ENCODE data around the gene UBN1.

The UBN1 gene, protein sequence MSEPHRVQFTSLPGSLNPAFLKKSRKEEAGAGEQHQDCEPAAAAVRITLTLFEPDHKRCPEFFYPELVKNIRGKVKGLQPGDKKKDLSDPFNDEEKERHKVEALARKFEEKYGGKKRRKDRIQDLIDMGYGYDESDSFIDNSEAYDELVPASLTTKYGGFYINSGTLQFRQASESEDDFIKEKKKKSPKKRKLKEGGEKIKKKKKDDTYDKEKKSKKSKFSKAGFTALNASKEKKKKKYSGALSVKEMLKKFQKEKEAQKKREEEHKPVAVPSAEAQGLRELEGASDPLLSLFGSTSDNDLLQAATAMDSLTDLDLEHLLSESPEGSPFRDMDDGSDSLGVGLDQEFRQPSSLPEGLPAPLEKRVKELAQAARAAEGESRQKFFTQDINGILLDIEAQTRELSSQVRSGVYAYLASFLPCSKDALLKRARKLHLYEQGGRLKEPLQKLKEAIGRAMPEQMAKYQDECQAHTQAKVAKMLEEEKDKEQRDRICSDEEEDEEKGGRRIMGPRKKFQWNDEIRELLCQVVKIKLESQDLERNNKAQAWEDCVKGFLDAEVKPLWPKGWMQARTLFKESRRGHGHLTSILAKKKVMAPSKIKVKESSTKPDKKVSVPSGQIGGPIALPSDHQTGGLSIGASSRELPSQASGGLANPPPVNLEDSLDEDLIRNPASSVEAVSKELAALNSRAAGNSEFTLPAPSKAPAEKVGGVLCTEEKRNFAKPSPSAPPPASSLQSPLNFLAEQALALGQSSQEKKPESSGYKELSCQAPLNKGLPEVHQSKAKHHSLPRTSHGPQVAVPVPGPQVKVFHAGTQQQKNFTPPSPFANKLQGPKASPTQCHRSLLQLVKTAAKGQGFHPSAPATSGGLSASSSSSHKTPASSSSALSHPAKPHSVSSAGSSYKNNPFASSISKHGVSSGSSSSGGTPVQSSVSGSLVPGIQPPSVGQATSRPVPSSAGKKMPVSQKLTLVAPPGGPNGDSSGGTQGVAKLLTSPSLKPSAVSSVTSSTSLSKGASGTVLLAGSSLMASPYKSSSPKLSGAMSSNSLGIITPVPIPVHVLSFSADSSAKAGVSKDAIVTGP (N-terminal part only)
- total RNA-seq: 100 to 148 reads per million in 2 experiments

DNA sequence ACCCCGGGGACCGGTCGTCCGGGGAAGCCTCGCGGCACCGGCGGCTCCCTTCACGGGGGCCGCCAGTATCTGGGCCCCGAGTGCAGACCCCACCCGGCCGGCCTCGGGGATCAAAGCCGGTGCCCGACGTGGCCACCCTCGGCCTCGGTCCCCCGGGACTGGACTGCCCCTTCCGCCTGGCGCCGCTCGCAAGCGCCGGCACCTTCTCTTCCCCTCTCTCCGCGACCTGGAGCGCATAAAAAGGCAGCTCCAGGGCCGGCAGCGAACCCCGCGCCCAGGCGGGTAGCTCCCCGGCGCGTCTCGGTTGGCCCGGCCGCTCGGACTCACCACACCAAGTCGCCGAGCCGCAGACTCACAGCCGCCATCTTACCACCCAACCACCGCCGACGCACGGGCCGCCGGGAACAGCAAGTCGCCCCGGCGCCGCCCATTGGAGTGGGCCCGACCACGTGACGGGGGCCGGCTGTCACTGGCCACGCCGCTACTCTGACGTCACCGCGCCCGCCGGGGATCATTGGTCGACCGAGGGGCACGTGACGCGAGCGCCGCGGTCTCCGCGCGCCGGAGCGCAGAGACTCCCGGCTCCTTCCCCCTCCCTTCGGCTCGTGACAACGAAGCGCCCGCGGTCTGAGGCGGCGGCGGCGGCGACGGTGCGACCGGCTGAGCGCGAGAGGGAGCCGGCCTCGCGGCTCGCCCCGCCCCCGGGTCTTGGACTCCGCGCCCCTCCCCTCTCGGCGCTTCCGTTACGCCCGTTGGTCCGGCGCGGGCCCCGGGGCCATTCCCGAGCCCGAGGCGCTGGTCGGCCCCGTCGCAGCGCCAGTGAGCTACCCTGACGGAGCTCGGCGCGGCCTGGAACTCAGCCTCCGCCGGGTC lies at the start of gene UBN1, which contains the start of gene GLYR1:
TSS of gene UBN1 (plus strand) at position 581 of the 873 bp plus-strand sequence. CDS start 5,437 bp downstream, outside the sequence.
TSS of gene GLYR1 (minus strand) at position 388 of the 873 bp plus-strand sequence. CDS start at position 365, 23 bp downstream.
- peak; percentile 99 for DNase-seq (ENCODE audit: low read depth)

DNA sequence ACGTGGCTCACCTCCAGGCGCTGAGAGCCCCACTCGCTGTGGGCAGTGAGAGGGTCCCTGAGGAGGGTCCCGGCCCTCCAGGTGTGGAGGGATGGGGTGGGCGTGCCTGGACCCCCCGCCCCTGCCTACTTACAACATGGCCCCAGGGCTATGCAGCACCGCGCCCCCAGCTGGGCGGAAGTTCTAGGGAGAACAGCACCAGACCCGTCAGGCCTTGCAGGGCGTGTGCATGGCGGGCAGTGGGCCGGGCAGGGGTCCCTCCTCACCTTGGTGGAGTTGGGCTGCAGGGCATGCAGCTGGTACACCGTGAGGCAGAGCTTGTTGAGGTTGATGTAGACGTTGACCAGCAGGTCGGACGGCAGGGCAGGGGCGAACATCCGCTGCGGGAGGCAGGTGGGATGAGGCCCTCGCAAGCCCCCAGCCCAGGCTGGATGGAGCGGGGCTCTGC lies 49.5 kb upstream of the UBN1 start:
- DNase-seq (ENCODE audit: low read depth): no peak

DNA sequence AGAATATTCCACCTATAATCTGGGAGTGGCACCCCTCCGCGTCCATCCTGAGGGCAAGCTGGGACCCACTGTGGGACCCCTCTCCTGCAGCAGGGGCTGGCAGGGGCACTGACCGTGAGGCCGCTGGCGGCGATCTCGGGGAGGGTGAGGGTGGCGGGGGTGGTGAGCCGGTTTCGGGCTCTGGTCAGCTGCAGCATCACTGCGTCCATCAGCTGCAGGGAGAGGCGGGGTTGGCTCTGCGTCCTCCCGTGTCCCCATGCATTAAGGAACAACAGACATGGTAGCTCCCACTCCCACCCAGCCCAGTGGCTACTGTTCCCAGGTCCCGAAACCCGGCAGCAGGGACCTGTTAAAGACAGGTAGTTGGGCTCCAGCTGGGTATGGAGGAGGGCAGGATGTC lies 48.8 kb upstream of the UBN1 start:
- DNase-seq (ENCODE audit: low read depth): no peak

DNA sequence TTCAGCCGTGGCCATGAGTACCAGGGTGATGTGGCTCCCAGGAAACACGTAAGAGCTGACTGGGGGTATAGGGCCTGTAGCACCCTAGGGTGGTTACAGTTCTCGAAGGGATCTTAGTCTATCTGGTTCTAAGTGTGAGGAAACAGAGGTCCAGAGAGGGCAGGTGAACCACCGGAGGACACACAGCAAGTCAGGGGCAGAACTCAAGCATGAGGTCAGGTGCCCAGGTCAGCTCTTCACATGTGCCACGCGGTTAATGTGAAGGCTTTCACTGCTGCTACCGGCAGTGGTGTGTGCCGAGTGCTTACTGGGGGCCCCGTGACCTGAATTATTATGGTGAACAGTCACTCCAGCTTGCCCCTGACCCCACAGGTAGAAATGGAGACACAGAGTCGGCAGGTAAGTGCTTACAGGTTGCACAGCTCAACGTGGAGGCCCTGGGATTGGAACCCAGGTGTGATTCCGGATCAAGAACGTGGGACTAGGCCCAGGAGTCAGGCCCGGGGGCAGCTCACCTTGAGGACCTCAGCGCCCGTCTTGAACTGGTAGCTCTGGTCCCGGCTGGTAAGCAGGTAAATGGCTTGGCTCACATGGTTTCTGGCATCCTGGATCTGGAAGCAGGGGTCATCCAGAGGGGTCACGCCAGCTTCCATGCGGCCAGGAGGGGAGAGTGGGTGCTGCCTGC lies 48.0 kb upstream of the UBN1 start:
- DNase-seq (ENCODE audit: low read depth): no peak

DNA sequence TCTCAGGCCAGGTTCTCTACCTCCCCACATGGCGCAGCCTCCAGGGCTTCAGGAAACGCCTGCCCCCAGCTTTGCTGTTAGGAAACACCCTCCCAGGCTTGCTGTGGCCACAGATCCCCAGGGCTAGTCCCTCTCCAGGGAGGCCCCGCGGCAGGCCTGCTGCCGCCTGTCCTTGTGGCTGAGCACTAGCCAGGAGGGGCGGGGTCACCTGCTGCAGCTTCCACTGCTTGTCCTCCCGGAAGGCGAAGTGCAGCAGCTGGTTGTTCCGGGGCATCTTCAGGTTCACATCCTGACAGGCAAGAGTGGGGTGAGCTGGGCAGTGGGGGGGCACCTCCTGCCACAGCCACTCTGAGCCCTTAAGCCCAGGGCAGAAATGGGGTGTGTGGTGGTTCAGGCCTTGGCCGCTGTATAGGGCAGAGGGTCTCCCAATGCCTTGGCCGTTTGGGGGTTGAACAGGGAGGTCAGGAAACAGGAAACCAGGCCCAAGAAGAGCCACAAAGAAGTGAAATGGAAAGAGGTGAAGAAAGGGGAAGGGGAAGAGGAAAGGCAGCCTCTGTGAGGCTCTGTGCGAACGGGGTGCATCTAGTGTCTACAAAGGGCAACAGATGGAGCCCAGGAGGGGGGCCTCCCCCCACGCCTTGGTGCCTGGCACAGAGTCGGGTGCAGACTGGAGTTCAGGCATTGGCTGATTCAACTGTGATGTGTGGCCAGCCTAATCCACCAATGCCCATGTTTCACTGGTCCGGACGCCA lies 46.8 kb upstream of the UBN1 start:
- no peak for DNase-seq (ENCODE audit: low read depth)

DNA sequence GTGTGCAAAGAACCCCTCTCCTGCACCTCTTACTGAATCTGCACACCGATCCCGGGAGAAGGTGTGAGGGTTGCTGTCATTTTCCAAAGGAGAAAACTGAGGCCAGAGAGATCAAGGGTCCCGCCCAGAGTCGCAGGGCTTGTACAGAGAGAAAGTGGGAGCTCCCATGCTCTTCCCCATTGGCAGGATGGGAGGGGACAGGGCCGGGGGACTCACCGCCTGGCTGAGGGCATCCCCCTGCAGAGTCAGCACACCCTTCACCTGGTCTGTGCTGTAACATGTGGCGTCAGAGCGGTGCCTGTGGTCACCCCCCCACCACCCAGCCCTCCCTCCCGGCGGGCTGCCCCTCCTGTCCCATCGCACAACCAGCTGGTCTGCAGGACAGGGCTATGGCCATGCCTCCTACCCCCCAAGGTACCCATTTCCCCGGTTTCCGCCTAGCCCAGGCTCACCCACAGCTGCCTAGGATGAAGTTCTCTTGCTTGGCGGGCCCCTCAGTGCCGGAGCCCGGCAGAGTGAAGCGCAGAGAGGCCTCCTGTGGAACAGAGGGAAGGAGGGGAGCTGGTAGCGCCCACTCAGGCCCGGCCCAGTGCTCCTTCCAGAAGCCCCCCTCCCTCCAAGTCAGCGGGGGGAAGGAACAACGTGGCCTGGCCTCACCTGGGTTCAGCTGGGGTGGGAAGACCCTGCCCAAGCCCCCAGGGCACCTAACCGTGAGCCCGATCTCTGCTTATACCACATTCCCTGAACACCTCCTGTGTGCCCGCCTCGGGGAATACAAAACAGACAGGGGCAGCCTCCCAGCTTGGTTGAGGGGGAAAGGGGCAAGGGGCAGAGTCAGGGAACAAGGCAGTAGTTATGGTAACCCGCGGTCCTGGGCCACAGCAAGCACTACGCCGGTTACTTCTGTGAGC lies 46.0 kb upstream of the UBN1 start:
- DNase-seq (ENCODE audit: low read depth): no peak

DNA sequence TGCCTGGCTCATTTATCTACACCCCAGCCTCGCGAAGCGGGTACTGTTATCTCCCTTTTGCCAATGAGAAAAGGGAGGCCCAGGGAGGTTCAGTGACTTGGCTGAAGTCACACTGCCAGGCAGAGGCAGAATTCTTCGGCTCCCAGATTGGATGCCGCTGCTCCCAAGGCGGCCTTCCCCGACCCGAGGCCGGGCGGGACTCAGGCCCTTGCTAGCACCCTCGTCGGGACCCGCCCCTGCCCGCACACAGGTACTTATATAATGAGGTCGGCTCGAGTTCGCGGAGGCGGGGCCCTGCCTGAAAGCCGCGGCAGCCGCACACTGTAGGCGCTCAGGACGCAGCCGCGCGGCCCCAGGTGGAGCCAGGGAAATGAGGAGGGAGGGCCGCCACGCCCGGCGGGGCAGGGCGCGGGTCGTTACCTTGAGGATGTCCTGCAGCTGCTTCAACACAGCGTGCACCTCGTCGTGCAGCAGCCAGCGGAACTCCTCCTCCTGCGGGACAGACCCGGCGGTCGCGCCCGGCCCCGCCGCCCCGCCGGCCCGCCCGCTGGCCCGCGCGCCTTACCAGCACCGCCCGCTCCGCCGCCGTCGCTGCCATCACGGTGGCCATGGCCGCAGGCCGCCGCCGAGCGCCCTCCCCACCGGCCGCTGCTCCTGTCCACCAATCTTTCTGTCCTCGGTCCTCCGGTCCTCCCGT lies 45.2 kb upstream of the UBN1 start, which contains the start of gene ROGDI:
TSS of gene ROGDI (minus strand) at position 672 of the 697 bp plus-strand sequence. CDS start at position 610, 62 bp downstream.
- peak; percentile 77 for DNase-seq (ENCODE audit: low read depth)

DNA sequence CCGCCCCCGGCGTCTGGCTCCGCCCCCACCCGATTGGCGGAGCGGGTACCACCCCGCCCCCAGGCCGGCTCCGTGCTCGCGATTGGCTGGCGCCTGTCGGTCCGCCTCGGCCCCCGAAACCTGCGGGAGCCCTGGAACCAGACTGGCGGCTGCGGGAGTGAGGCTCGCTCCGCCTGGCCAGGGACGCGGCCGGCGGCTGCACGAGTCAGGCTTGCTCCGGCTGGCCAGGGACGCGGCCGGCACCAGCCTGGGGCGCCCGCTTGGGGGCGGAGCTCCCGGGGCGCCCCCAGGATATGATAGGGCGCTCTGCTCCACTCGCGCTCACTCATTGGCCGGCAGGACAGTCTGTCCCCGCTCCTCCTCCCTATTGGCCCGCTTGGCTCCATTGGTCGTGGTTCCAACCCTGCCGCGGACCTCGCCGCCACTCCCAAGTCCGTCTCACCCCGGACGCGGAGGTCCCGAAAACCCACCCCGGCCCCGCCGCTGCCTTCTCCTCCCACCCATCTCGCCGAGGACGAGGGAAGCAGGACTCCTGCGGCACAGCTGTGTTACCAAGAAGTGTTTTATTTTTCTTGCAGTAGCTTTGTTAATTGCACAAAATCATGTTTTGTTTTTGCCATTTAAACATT lies 44.5 kb upstream of the UBN1 start:
- peak; percentile 77 for DNase-seq (ENCODE audit: low read depth)

DNA sequence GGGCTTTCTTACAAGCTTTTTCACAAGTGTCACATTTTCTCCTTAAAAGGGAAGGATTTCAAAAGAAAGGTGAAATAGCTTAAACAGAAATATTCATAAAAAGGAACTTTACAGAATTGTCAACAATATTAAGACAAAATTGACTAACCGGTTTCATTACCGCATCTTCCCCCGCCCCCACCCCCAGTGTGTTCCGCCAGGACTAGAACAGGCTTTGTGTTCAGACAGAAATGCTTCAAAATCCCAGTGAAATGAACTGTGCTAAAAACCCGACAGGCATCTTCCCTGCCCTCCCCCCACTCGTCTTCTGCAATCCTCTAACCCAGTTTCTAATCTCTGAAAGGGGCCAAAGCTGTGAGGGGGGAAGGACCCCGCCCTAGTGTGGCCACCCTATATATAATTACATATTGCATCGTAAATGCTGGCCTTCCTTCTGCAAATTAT lies 43.9 kb upstream of the UBN1 start:
- no peak for DNase-seq (ENCODE audit: low read depth)

DNA sequence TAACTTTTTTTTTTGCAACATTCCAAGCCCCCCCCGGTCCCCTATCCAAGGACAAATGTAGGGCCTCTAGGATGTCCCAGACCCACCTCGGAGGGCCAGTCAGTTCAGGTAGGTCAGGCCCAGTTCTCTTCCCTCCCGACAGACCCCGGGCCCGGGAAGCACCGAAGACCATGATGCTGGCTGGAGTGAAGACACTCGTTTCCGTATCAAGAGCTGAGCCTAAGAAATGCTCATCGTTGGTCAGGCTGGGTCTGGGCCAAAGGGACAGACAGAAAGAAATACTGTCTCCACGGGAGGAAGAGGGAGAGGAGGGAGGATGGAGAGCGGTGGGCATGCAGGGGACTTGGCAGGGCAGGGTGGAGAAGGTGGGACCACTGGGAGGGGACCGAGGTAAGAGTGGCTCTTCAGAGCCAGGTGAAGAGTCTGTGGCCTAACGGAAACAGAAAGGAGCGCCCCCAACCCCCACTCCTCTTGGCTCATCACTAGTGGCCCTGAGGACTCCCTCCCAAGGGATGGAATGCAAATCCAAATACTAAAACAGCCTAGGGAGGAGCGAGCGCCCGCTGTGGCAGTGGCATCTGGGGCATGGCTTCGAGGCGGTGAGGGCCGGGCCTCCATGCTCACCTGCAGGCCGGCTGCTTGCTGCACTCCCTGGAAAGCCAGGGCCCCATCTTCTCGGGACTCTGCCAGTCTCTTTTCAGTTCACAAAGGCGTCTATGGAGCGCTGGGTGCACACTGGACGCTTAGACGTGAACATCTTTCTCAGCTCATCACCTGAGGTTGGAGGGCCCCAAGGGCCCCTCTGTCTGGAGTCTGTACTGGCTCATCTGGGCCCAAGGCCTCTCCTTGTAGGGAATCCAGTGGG lies 43.2 kb upstream of the UBN1 start:
- no peak for DNase-seq (ENCODE audit: low read depth)

DNA sequence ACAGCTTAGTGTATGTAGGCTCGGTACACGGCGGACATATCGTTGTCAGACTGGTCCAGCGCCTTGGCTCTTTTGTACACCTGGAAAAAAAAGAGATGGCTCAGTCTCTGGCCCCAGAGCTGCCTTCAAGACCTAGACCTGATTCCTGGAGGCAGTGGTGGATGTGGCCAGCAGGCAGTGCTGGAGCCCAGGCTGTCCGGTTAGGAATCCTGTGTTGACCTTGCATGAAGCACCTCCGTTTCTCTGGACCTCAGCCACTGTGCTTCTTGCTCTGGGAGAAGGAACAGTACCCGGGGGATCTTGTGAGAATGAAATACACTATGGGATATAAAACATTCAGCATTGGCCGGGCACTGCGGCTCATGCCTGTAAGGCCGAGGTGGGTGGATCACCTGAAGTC lies 42.0 kb upstream of the UBN1 start:
- DNase-seq (ENCODE audit: low read depth): no peak

DNA sequence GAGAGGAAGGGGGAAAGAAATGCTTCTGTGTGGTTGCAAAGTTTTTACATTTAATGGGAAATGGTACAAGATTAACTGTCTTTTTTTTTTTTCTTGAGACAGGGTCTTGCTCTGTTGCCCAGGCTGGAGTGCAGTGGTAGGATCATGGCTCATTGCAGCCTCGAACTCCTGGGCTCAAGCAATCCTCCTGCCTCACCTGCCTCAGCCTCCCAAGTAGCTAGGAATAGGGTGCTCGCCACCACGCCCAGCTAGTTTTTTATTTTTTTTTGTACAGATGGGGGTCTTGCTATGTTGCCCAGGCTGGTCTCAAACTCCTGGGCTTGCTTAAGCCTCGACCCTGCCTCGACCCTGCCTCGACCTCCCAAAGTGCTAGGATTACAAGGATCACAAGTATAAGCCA lies 41.0 kb upstream of the UBN1 start:
- DNase-seq (ENCODE audit: low read depth): no peak

DNA sequence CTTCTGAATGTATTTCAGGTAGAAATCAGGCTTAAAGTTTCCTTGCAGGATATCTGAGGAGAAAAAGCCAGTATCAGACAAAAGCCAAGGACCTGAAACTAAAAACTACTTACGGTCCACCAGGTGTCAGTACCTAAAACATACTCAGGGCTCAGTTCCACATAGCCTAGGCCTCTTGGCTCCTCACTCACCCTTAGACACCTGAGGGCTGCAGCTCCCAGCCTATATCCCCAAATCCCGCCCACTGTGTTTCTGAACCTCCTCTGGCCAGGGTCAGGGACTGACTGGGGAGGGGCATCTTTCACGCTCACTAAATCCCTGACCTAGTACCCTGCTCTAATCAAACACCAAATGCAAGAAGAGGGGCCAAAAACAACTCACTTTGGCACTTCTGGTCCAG lies 36.0 kb upstream of the UBN1 start:
- DNase-seq (ENCODE audit: low read depth): no peak

DNA sequence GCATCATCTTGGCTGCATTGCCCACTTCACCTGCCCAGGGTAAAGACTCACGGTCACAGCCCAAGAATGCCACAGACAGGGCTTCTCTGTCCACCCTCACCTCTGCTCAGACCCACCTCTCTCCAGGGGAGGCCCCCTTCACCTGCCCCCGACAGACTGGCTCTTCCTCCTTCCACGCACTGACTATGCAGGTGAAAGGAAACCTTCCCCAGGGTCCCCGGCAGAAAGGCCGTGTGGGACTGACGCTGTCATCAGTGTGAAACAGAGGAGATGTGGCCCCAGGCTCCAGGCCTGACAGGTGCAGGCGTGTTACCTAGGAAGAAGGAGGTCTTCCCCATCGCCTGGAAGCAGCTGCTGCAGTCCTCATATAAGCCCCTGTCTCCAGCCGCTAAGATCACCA lies 35.5 kb upstream of the UBN1 start:
- no peak for DNase-seq (ENCODE audit: low read depth)

DNA sequence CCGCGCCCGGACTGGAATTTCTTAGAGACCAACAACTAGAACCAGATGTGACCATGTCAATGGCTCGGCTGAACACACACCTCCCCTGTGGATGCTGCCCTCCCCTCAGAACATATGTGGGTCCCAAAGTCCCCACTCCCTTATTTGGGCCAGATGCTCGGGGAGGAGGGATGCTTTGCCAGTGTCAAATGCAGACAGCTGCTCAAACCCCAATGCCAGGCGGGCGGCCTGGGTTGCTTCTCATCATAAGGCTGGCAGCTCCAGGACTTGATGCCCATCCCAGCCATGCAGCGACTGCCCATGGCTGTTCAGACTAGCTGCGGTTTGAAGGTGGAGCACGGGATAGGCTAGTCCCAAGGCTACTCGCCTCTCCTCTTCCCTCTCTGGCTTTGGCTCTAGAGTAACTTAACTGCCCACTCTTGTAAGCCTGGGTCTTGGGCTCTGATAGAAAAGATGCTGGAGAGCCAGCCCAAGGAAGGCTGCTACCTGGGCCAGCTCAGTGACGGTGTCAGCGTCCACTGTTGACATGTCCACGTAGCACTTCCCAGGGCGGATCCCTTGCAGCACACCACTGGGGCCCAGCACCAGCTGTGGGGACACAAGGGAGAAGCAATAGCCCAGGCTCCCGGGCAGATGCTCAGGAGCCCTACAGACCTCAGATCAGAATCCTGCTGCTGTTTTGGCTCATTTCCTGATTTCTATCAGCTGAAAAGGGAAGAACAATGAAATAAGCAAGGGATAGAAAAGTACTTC lies 33.9 kb upstream of the UBN1 start:
- DNase-seq (ENCODE audit: low read depth): no peak

DNA sequence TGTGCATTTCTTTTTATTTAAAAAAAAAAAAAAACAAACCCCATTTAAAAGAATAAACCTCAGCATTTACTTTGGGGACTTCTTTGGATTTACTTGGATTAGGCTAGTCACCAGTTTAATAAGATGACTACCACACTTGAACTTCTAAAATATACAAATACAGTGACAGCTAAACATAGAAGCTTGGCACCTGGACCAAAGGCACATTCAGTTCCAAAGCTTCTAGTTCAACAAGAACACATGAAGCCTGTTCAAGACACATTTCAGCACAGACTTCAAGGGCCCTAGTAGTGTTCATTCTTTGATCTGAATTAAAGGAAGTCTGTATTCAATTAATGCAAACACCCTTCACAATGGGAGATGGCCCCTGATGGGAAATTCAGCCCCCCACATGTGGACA lies 33.2 kb upstream of the UBN1 start:
- DNase-seq (ENCODE audit: low read depth): no peak

Measured in T follicular helper cell (primary cell).